ENCODE results near the gene DHTKD1. TPM values are rescaled to one million over a fixed set of nuclear protein-coding genes. Genes with fewer than 3 reads are reported as not detected.
"Not testable (repeated sequence)": the region's sequence is repeated elsewhere in the genome, so short reads cannot be mapped to it uniquely, and the experiment has no call there.

The DHTKD1 gene
- total RNA-seq, 3 donors from 2014 or later: 22.3 to 35.7 (median 31.9) TPM

GRCh38 chr10:12081879-12082557, 13.3 kb downstream of the DHTKD1 start:
- Histone ChIP-seq H3K27ac (no peak overlapping the region), H3K4me3 (no peak overlapping the region), H3K9me3 (no peaks in the 10 kb centered on the region), H3K36me3 (peaks cover 7% of the 10 kb centered on the region), H3K27me3 (no peaks in the 10 kb centered on the region), H3K4me1 (no peaks in the 10 kb centered on the region)
- DNase-seq (ENCODE audit: low spot score in 2 of 2): no peak
- intact Hi-C loops (cut with DNase I; ENCODE audit: low total_unique reads): no loop called here
- TF ChIP-seq POLR2AphosphoS5 (IDR thresholded peaks at IDR 0.05): no peak
- TF ChIP-seq CTCF (IDR thresholded peaks at IDR 0.05): no peak
- no peak for TF ChIP-seq POLR2A (IDR thresholded peaks at IDR 0.05)

GRCh38 chr10:12088919-12089318, 20.2 kb downstream of the DHTKD1 start:
- H3K27ac ChIP-seq: no peak overlapping the region
- no peaks in the 10 kb centered on the region for H3K4me1 ChIP-seq
- H3K36me3 ChIP-seq: peaks cover 15% of the 10 kb centered on the region
- DNase-seq (ENCODE audit: low spot score in 2 of 2): no peak
- no peak for TF ChIP-seq POLR2A (IDR thresholded peaks at IDR 0.05)
- TF ChIP-seq POLR2AphosphoS5 (IDR thresholded peaks at IDR 0.05): no peak
- no peak for TF ChIP-seq CTCF (IDR thresholded peaks at IDR 0.05)
- H3K4me3 ChIP-seq: no peak overlapping the region
- H3K9me3 ChIP-seq: no peaks in the 10 kb centered on the region
- no peaks in the 10 kb centered on the region for H3K27me3 ChIP-seq
- intact Hi-C loops (cut with DNase I; ENCODE audit: low total_unique reads): no loop called here

- no peaks in the 10 kb centered on the region for H3K27me3 ChIP-seq
- H3K36me3 ChIP-seq: peaks cover 14% of the 10 kb centered on the region
- TF ChIP-seq POLR2AphosphoS5 (IDR thresholded peaks at IDR 0.05) (no peak), CTCF (IDR thresholded peaks at IDR 0.05) (no peak), POLR2A (IDR thresholded peaks at IDR 0.05) (no peak)
- DNase-seq (ENCODE audit: low spot score in 2 of 2): no peak
- no peaks in the 10 kb centered on the region for H3K4me1 ChIP-seq
- intact Hi-C loops (cut with DNase I; ENCODE audit: low total_unique reads): no loop called here
- H3K4me3 ChIP-seq: no peak overlapping the region
- H3K9me3 ChIP-seq: no peaks in the 10 kb centered on the region
- no peak overlapping the region for H3K27ac ChIP-seq
Observed at GRCh38 chr10:12091421-12091820, 22.7 kb downstream of the DHTKD1 start.

GRCh38 chr10:12097361-12097760, 28.6 kb downstream of the DHTKD1 start:
- peak overlapping the region in 1 of 2 donors; percentile 43 for H3K27ac ChIP-seq
- H3K27me3 ChIP-seq; H3K4me1 ChIP-seq; H3K36me3 ChIP-seq; H3K9me3 ChIP-seq; intact Hi-C loops (cut with DNase I; ENCODE audit: low total_unique reads); H3K4me3 ChIP-seq; DNase-seq (ENCODE audit: low spot score in 2 of 2): not testable (repeated sequence)

GRCh38 chr10:12097791-12098190, 29.0 kb downstream of the DHTKD1 start:
- H3K9me3 ChIP-seq: no peaks in the 10 kb centered on the region
- H3K27me3 ChIP-seq: no peaks in the 10 kb centered on the region
- H3K4me3 ChIP-seq: no peak overlapping the region
- DNase-seq (ENCODE audit: low spot score in 2 of 2): peak in 1 of 2 donors; percentile 31
- TF ChIP-seq POLR2AphosphoS5 (IDR thresholded peaks at IDR 0.05): no peak
- H3K36me3 ChIP-seq: peaks cover 3% of the 10 kb centered on the region
- intact Hi-C loops (cut with DNase I; ENCODE audit: low total_unique reads): no loop called here
- H3K4me1 ChIP-seq: no peaks in the 10 kb centered on the region
- H3K27ac ChIP-seq: peak overlapping the region in 1 of 2 donors; percentile 43

- Histone ChIP-seq H3K4me3 (no peak overlapping the region), H3K36me3 (peaks cover 3% of the 10 kb centered on the region), H3K4me1 (no peaks in the 10 kb centered on the region), H3K27me3 (no peaks in the 10 kb centered on the region), H3K9me3 (no peaks in the 10 kb centered on the region), H3K27ac (no peak overlapping the region)
- intact Hi-C loops (cut with DNase I; ENCODE audit: low total_unique reads): no loop called here
- DNase-seq (ENCODE audit: low spot score in 2 of 2): no peak
- no peak for TF ChIP-seq POLR2AphosphoS5 (IDR thresholded peaks at IDR 0.05)
Observed at GRCh38 chr10:12098966-12099365, 30.2 kb downstream of the DHTKD1 start.

Data from breast epithelium (tissue), 4 donors.